Activated T-helper 1 cell treated with Interleukin-2 at 50 U/mL for 16 hours (primary cell): ENCODE results near the gene PDZD2.
"Not testable (repeated sequence)": the region's sequence is repeated elsewhere in the genome, so short reads cannot be mapped to it uniquely, and the experiment has no call there.

Experiments used
- DNase-seq: peaks from one replicate; pipeline ENCODE4 v3.0.0-alpha.2; 2020; ENCODE audit warnings: low read depth

Gene PDZD2

GRCh38 chr5:31638748-31639418 is at the start of gene PDZD2:
TSS of gene PDZD2 (plus strand) at chr5:31639131.
- peak; percentile 50 for DNase-seq

GRCh38 chr5:31593665-31594064 is 45.3 kb upstream of the PDZD2 start:
- DNase-seq = no peak

- DNase-seq = no peak
These were observed 42.6 kb upstream of the PDZD2 start for GRCh38 chr5:31596354-31596753.

GRCh38 chr5:31598640-31599611 is 40.0 kb upstream of the PDZD2 start:
- no peak for DNase-seq

GRCh38 chr5:31602305-31602704 is 36.6 kb upstream of the PDZD2 start:
- DNase-seq = not testable (repeated sequence)

- DNase-seq = no peak
These were observed 34.7 kb upstream of the PDZD2 start for GRCh38 chr5:31604240-31604639.

GRCh38 chr5:31604644-31605043 is 34.3 kb upstream of the PDZD2 start:
- no peak for DNase-seq

GRCh38 chr5:31605920-31606319 is 33.0 kb upstream of the PDZD2 start:
- DNase-seq = no peak

GRCh38 chr5:31607546-31607945 is 31.4 kb upstream of the PDZD2 start:
- no peak for DNase-seq

GRCh38 chr5:31611002-31611401 is 27.9 kb upstream of the PDZD2 start:
- DNase-seq = no peak

- no peak for DNase-seq
These were observed 25.3 kb upstream of the PDZD2 start for GRCh38 chr5:31613651-31614050.

- DNase-seq = no peak
These were observed 24.5 kb upstream of the PDZD2 start for GRCh38 chr5:31614151-31615020.

GRCh38 chr5:31617867-31618266 is 21.1 kb upstream of the PDZD2 start:
- no peak for DNase-seq

GRCh38 chr5:31620026-31620425 is 18.9 kb upstream of the PDZD2 start:
- no peak for DNase-seq

GRCh38 chr5:31623249-31623648 is 15.7 kb upstream of the PDZD2 start:
- DNase-seq = no peak

GRCh38 chr5:31625394-31625793 is 13.5 kb upstream of the PDZD2 start:
- DNase-seq = no peak

GRCh38 chr5:31626156-31626555 is 12.8 kb upstream of the PDZD2 start:
- DNase-seq = no peak

GRCh38 chr5:31626604-31627234 is 12.2 kb upstream of the PDZD2 start:
- DNase-seq = no peak

- no peak for DNase-seq
These were observed 8.0 kb upstream of the PDZD2 start for GRCh38 chr5:31630931-31631330.

GRCh38 chr5:31632460-31632859 is 6.5 kb upstream of the PDZD2 start:
- DNase-seq = no peak

- no peak for DNase-seq
These were observed 3.5 kb upstream of the PDZD2 start for GRCh38 chr5:31635446-31635845.

GRCh38 chr5:31637851-31638250 is 1.1 kb upstream of the PDZD2 start:
- no peak for DNase-seq
